T47D (cell line): ENCODE data around the gene ACTR3.

Source experiments
- DNase-seq, 2 experiments: peaks; one replicate each; pipeline versions ENCODE4 v3.0.0 to v3.0.0-alpha.2; 2011 to 2012; ENCODE audit warnings: low read depth in 1 of 2, low spot score in 1 of 2
- JUND ChIP-seq: IDR thresholded peaks from 2 replicates; pipeline ENCODE4 v1.6.1; 2012; ENCODE audit warnings: low read depth
- in situ Hi-C: cut with HindIII; loops from 2 replicates; pipeline ENCODE4 v1.10.0; 2016; ENCODE audit warnings: low sequenced_read_pairs, low pct_unique_long_range_greater_than_20kb

Gene ACTR3

GRCh38 chr2:113878743-113879142, 11.1 kb upstream of the ACTR3 start:
- in situ Hi-C loops, result no loop called here
- no peak for TF ChIP-seq JUND
- peak in 1 of 2 experiments; percentile 16 for DNase-seq

- no peak for TF ChIP-seq JUND
- in situ Hi-C loops, result no loop called here
Measured at GRCh38 chr2:113879457-113879856, 10.4 kb upstream of the ACTR3 start.

GRCh38 chr2:113886479-113887008, 3.3 kb upstream of the ACTR3 start:
- in situ Hi-C loops, result no loop called here
- no peak for TF ChIP-seq JUND
- peak in 1 of 2 experiments; percentile 74 for DNase-seq

More at GRCh38 chr2:113879457-113879856, 10.4 kb upstream of the ACTR3 start:
- DNase-seq, result no peak

- in situ Hi-C loops, result no loop called here
- no peak for DNase-seq
- no peak for TF ChIP-seq JUND
Measured at GRCh38 chr2:113887009-113887792, 2.7 kb upstream of the ACTR3 start.

GRCh38 chr2:113888641-113889470, 1.0 kb upstream of the ACTR3 start:
- DNase-seq, result no peak
- in situ Hi-C loops, result no loop called here
- no peak for TF ChIP-seq JUND

GRCh38 chr2:113890253-113891235, 655 bp downstream of the ACTR3 start:
- no peak for TF ChIP-seq JUND
- DNase-seq, result peak in 1 of 2 experiments; percentile 45
- in situ Hi-C loops, result no loop called here

GRCh38 chr2:113891265-113891959, 1.5 kb downstream of the ACTR3 start:
- DNase-seq, result no peak
- no peak for TF ChIP-seq JUND
- in situ Hi-C loops, result no loop called here

- no peak for DNase-seq
- in situ Hi-C loops, result no loop called here
- TF ChIP-seq JUND, result no peak
Measured at GRCh38 chr2:113892004-113892710, 2.3 kb downstream of the ACTR3 start.

GRCh38 chr2:113894156-113894743, 4.4 kb downstream of the ACTR3 start:
- DNase-seq, result peak in 1 of 2 experiments; percentile 47
- TF ChIP-seq JUND, result no peak
- in situ Hi-C loops, result no loop called here

- TF ChIP-seq JUND, result no peak
- in situ Hi-C loops, result no loop called here
- no peak for DNase-seq
Measured at GRCh38 chr2:113895301-113895700, 5.4 kb downstream of the ACTR3 start.
